ENCODE data around the gene ABCA13. TPM values are rescaled to one million over a fixed set of nuclear protein-coding genes. Genes with fewer than 3 reads are reported as not detected.

Gene ABCA13
- total RNA-seq, 3 donors from 2014 or later (not counting 1 experiment from before 2014, with no cell fraction given) = 0.05 to 0.09 TPM; not detected in 1

DNA sequence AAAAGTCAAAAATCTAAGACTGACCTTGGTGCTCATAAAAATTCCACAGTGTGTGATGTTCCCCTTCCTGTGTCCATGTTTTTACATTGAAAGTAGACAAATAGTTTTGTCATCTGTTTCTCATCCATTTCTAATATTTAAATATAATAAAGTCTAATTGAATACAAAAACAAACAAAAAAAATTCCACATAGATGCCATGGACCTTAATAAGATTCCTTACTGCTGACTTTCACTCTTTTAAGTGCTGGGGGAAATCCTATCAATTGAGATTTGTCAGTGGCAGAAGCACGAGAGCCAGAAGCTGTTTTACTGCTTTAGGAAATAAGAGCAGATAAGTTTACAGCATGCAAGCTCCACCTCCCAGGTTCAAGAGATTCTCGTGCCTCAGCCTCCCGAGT lies 310.0 kb downstream of the ABCA13 start:
- ATAC-seq = no peak
- intact Hi-C loops (cut with micrococcal nuclease) = no loop called here
- Histone ChIP-seq H3K36me3 (ENCODE audit: control insufficient read depth, insufficient read depth, low read length) (no peaks in the 10 kb centered on the region), H3K4me1 (ENCODE audit: control insufficient read depth, insufficient read depth, low read length) (no peaks in the 10 kb centered on the region), H3K4me3 (ENCODE audit: low read length) (no peak overlapping the region), H3K27me3 (ENCODE audit: control insufficient read depth, insufficient read depth, low read length) (no peaks in the 10 kb centered on the region), H3K9me3 (ENCODE audit: control insufficient read depth, insufficient read depth, low read length) (no peaks in the 10 kb centered on the region), H3K27ac (ENCODE audit: low read length) (no peak overlapping the region)
- 70% methylated on average over 3 of the region's 3 CpGs for WGBS (ENCODE audit: insufficient coverage)
- Mint-ChIP-seq H3K27ac (no peak overlapping the region), H3K27me3 (ENCODE audit: low read depth in 2 of 2) (no peaks in the 10 kb centered on the region), H3K4me3 (no peak overlapping the region), H3K36me3 (peaks cover 9% of the 10 kb centered on the region), H3K4me1 (no peaks in the 10 kb centered on the region), H3K9me3 (peaks cover 9 to 10% of the 10 kb centered on the region in 2 donors)
- DNase-seq = no peak
- TF ChIP-seq CTCF (IDR thresholded peaks at IDR 0.05) = no peak

- H3K4me3 Mint-ChIP-seq = no peak overlapping the region
- no peaks in the 10 kb centered on the region for H3K9me3 ChIP-seq (ENCODE audit: control insufficient read depth, insufficient read depth, low read length)
- no peak for TF ChIP-seq CTCF (IDR thresholded peaks at IDR 0.05)
- no peaks in the 10 kb centered on the region for H3K36me3 Mint-ChIP-seq
- H3K9me3 Mint-ChIP-seq = peaks cover 6 to 9% of the 10 kb centered on the region in 2 donors
- no peaks in the 10 kb centered on the region for H3K4me1 ChIP-seq (ENCODE audit: control insufficient read depth, insufficient read depth, low read length)
- no peaks in the 10 kb centered on the region for H3K27me3 Mint-ChIP-seq (ENCODE audit: low read depth in 2 of 2)
- ATAC-seq (no peak), DNase-seq (no peak)
- no peak overlapping the region for H3K27ac Mint-ChIP-seq
- H3K27ac ChIP-seq (ENCODE audit: low read length) = no peak overlapping the region
- no peak overlapping the region for H3K4me3 ChIP-seq (ENCODE audit: low read length)
- intact Hi-C loops (cut with micrococcal nuclease) = no loop called here
- no peaks in the 10 kb centered on the region for H3K36me3 ChIP-seq (ENCODE audit: control insufficient read depth, insufficient read depth, low read length)
- H3K27me3 ChIP-seq (ENCODE audit: control insufficient read depth, insufficient read depth, low read length) = no peaks in the 10 kb centered on the region
- no peaks in the 10 kb centered on the region for H3K4me1 Mint-ChIP-seq
- WGBS (ENCODE audit: insufficient coverage) = 66% methylated on average over 3 of the region's 3 CpGs
Measured at GRCh38 chr7:48497521-48497920, 326.3 kb downstream of the ABCA13 start.

DNA sequence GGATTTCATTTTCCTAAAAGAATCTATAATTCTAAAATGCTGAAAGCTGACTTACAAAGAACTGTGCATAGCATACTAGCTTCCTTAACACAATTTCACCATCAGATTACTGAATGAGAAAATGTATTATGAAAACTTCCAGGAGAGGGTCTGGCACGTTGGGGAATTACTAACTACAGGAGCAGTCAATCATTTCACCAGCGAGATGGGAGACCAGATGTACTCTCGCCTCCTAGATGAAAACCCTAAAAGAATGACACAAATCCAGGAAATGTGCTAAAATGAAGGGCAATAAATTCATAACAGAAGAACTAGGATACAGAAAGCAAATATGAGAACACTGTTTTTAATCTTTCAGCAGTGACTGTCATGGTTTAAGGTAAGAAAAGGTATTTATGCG lies 330.8 kb downstream of the ABCA13 start:
- no peaks in the 10 kb centered on the region for H3K36me3 ChIP-seq (ENCODE audit: control insufficient read depth, insufficient read depth, low read length)
- H3K27me3 ChIP-seq (ENCODE audit: control insufficient read depth, insufficient read depth, low read length) = no peaks in the 10 kb centered on the region
- intact Hi-C loops (cut with micrococcal nuclease) = no loop called here
- no peaks in the 10 kb centered on the region for H3K4me1 ChIP-seq (ENCODE audit: control insufficient read depth, insufficient read depth, low read length)
- no peak overlapping the region for H3K4me3 ChIP-seq (ENCODE audit: low read length)
- H3K4me1 Mint-ChIP-seq = no peaks in the 10 kb centered on the region
- H3K9me3 Mint-ChIP-seq = peaks cover 0 to 4% of the 10 kb centered on the region in 2 donors
- TF ChIP-seq CTCF (IDR thresholded peaks at IDR 0.05) = no peak
- no peak overlapping the region for H3K27ac Mint-ChIP-seq
- DNase-seq (no peak), ATAC-seq (no peak)
- no peaks in the 10 kb centered on the region for H3K27me3 Mint-ChIP-seq (ENCODE audit: low read depth in 2 of 2)
- no peak overlapping the region for H3K4me3 Mint-ChIP-seq
- H3K9me3 ChIP-seq (ENCODE audit: control insufficient read depth, insufficient read depth, low read length) = no peaks in the 10 kb centered on the region
- no peak overlapping the region for H3K27ac ChIP-seq (ENCODE audit: low read length)
- no peaks in the 10 kb centered on the region for H3K36me3 Mint-ChIP-seq
- WGBS (ENCODE audit: insufficient coverage) = 85% methylated on average over 3 of the region's 4 CpGs

DNA sequence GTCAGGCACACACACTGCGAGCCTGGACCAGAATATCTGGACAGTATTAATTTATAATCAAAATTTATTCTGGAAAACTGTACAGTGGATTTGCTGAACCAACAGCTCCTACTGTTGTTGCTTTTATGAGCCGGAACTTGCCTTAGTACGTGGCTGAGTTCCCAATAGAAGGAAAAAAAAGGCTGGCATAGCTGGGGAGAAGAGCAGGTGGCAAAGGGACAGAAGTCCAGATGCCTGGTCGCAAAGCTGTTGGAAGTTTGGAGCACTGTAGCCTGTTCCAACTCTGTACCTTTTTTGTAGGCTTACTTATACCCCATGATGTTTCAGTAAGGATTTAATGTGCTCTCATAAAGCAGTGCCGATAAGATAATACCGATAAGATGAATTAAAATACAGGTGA lies 333.8 kb downstream of the ABCA13 start:
- no peak for TF ChIP-seq CTCF (IDR thresholded peaks at IDR 0.05)
- DNase-seq (no peak), ATAC-seq (no peak)
- Mint-ChIP-seq H3K4me3 (no peak overlapping the region), H3K4me1 (no peaks in the 10 kb centered on the region), H3K27ac (no peak overlapping the region), H3K36me3 (no peaks in the 10 kb centered on the region), H3K9me3 (peaks cover 0 to 4% of the 10 kb centered on the region in 2 donors), H3K27me3 (ENCODE audit: low read depth in 2 of 2) (no peaks in the 10 kb centered on the region)
- Histone ChIP-seq H3K27me3 (ENCODE audit: control insufficient read depth, insufficient read depth, low read length) (no peaks in the 10 kb centered on the region), H3K4me3 (ENCODE audit: low read length) (no peak overlapping the region), H3K9me3 (ENCODE audit: control insufficient read depth, insufficient read depth, low read length) (no peaks in the 10 kb centered on the region), H3K36me3 (ENCODE audit: control insufficient read depth, insufficient read depth, low read length) (no peaks in the 10 kb centered on the region), H3K27ac (ENCODE audit: low read length) (no peak overlapping the region), H3K4me1 (ENCODE audit: control insufficient read depth, insufficient read depth, low read length) (no peaks in the 10 kb centered on the region)
- WGBS (ENCODE audit: insufficient coverage) = 92% methylated on average over 5 of the region's 6 CpGs
- intact Hi-C loops (cut with micrococcal nuclease) = no loop called here

Data from natural killer cell (primary cell).